ENCODE results near the gene ACTC1. TPM values are rescaled to one million over a fixed set of nuclear protein-coding genes. Genes with fewer than 3 reads are reported as not detected.
A peak's percentile ranks its signal among the peaks of the same experiment; 100 is the strongest.

Gene ACTC1
- total RNA-seq, 1 donor from 2014 or later, result not detected

DNA sequence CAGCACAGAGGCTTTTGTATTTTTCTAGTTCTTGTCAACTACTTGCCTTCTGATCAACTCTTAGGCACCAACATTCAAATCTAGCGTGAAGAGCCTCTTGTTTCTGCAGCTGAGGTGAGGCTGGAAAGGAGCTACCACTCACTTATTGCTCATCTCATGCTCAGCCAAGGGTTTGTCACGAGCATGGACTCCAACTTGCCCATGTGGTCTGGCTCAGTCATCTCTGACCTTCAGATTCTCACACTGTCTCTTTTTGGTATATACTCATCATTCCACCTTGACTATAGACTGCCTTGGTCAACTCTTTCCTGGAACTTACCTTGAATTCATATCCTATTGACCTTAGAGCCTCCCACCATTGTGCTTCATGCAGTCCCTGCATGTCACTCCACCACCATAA lies 35.4 kb downstream of the ACTC1 start:
- DNase-seq (ENCODE audit: low read depth in 2 of 2), result no peak

GRCh38 chr15:34759347-34759746 lies 36.0 kb downstream of the ACTC1 start:
- DNase-seq (ENCODE audit: low read depth in 2 of 2), result no peak

GRCh38 chr15:34757262-34757661 lies 38.1 kb downstream of the ACTC1 start:
- DNase-seq (ENCODE audit: low read depth in 2 of 2), result no peak

DNA sequence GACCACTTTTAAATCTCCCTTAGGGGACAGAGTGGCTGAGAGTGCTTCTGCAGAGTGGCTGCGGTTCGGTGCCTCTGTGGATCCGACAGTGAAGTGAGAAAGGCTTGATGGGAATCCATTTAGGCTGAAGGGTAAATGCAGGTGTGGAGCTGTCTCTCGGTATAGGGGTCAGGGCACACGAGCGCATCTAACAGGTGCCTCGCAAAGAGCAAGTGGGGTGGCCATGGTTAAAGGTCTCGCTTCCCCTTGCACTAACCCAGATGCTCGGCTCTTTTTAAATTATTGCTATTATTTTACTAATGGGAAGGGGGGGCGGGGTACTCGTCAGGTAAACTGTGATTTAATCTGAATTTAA lies 40.0 kb downstream of the ACTC1 start:
- no peak for DNase-seq (ENCODE audit: low read depth in 2 of 2)

GRCh38 chr15:34754674-34755418 lies 40.5 kb downstream of the ACTC1 start, which contains the start of gene GJD2:
GJD2 (minus strand) TSS chr15:34754998; CDS start chr15:34754488, 510 bp downstream.
- DNase-seq (ENCODE audit: low read depth in 2 of 2), result no peak

DNA sequence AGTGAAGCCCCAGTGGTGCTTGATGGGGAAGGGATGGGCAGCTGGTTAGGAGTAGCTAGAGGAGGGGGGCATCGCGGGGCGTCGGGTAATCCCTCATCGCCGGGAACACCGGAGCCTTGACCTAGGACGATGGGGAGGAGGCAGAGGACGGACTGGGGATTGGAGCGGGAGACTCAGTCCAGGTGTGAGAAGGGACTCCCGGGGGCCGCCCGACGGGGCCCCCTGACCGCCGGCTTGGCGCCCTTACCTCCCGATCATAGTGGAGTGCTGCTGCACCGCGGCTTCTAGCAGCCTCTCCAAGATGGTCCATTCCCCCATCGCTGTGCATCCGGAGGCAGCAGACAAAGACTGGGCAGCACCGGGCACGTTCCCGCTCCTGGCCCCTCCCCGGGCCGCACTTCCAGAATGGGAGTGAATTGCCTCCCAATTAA lies 41.2 kb downstream of the ACTC1 start:
- no peak for DNase-seq (ENCODE audit: low read depth in 2 of 2)

DNA sequence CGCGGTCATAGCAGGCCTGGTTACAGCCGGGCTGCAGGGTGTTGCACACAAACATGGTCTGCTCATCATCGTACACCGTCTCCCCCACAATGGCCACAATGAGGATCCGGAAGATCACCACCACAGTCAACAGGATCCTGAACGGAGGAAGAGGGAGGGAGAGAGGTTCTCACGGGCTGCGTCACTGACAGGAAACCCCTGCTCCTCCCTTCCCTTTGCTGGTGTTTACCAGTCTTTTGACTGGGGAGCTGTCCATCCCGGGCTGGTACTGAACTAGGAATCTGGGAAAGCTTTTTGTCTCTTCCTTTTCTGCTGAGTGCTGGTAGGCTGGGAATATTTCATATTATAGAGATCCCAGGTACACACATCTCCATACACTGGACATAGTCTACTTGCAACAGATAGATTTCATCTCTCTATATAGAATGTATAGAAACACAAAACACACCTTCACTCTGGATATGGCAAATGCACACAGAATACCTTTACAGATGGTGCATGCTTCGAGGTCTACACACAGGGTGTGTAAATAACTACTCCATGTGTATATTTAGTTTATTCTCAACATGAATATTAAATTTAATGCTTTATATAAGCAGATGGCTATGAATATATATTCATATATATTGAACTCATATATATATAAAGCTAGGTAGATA lies 42.0 kb downstream of the ACTC1 start:
- DNase-seq (ENCODE audit: low read depth in 2 of 2), result peak; percentile 62 to 80

- DNase-seq (ENCODE audit: low read depth in 2 of 2), result no peak
Measured at GRCh38 chr15:34749691-34750090, 45.7 kb downstream of the ACTC1 start.

Other genes with a start within 250 kb of the ACTC1 start
- gene GOLGA8B, start 211.9 kb downstream of the ACTC1 start, total RNA-seq, result 4.1 and 4.8 TPM in 2 replicates
- not detected in 2 replicates for gene GJD2, start 40.6 kb downstream of the ACTC1 start, total RNA-seq
- 12.9 and 16.1 TPM in 2 replicates for gene AQR, start 174.2 kb upstream of the ACTC1 start, total RNA-seq
- gene ZNF770, start 192.7 kb upstream of the ACTC1 start, total RNA-seq, result 15.7 and 25.0 TPM in 2 replicates

Measured in lung microvascular endothelial cell (primary cell).